Erythroblast (primary cell): ENCODE data around the gene GPR156.

Experiments
- GATA1 ChIP-seq: IDR thresholded peaks from 2 replicates; pipeline ENCODE4 v1.6.1; 2011; ENCODE audit warnings: low read depth, mild to moderate bottlenecking, control low read depth, low read length, moderate library complexity
- POLR2A ChIP-seq: IDR thresholded peaks from 2 replicates; pipeline ENCODE4 v1.6.1; 2011; ENCODE audit warnings: mild to moderate bottlenecking, low read length

- TF ChIP-seq POLR2A (no peak), GATA1 (no peak)
Observed at GRCh38 chr3:120137548-120137947, 147.5 kb downstream of the GPR156 start.
